OCI-LY7 (cell line): ENCODE results near the gene GNA12.

Experiments
- CTCF ChIP-seq: fragments of 200-600 bp; sonication (generic); conservative IDR thresholded peaks from 2 replicates; pipeline ENCODE4 v1.5.1; 2014; ENCODE audit warnings: mild to moderate bottlenecking, antibody characterized with exemption, low read length, moderate library complexity, mixed read lengths
- EZH2phosphoT487 ChIP-seq: fragments of 200-600 bp; sonication (generic); IDR thresholded peaks from 2 replicates; pipeline ENCODE4 v1.6.1; 2018; ENCODE audit warnings: low read depth, borderline replicate concordance, mild to moderate bottlenecking, mixed run types, antibody characterized with exemption, low read length, moderate library complexity, mixed read lengths

- TF ChIP-seq CTCF (no peak), EZH2phosphoT487 (no peak)
Measured at GRCh38 chr7:2856388-2857169, 12.5 kb upstream of the GNA12 start.
